ENCODE measurements around the gene ZNF555.
"Not testable (repeated sequence)": the region's sequence is repeated elsewhere in the genome, so short reads cannot be mapped to it uniquely, and the experiment has no call there.

The ZNF555 gene

GRCh38 chr19:2858864-2859263 lies 17.6 kb downstream of the ZNF555 start:
- DNase-seq (ENCODE audit: low read depth): no peak
- Histone ChIP-seq H3K4me3 (ENCODE audit: low read length) (no peak overlapping the region), H3K9ac (ENCODE audit: low read length) (no peak overlapping the region), H3K4me1 (ENCODE audit: control insufficient read depth, insufficient read depth, low read length) (no peaks in the 10 kb centered on the region), H3K9me3 (ENCODE audit: control insufficient read depth, low read length) (peaks cover 52% of the 10 kb centered on the region), H3K36me3 (ENCODE audit: control insufficient read depth, insufficient read depth, low read length, severe bottlenecking) (peaks cover 21% of the 10 kb centered on the region), H3K27me3 (replicated peaks; ENCODE audit: control insufficient read depth, insufficient read depth, low read length) (no peaks in the 10 kb centered on the region)

- Histone ChIP-seq H3K36me3 (ENCODE audit: control insufficient read depth, insufficient read depth, low read length, severe bottlenecking) (no peaks in the 10 kb centered on the region), H3K4me3 (ENCODE audit: low read length) (no peak overlapping the region), H3K9me3 (ENCODE audit: control insufficient read depth, low read length) (peaks cover 8% of the 10 kb centered on the region), H3K27me3 (replicated peaks; ENCODE audit: control insufficient read depth, insufficient read depth, low read length) (no peaks in the 10 kb centered on the region), H3K4me1 (ENCODE audit: control insufficient read depth, insufficient read depth, low read length) (no peaks in the 10 kb centered on the region), H3K9ac (ENCODE audit: low read length) (no peak overlapping the region)
- DNase-seq (ENCODE audit: low read depth): no peak
These were observed 22.5 kb downstream of the ZNF555 start for GRCh38 chr19:2863816-2864215.

- Histone ChIP-seq H3K36me3 (ENCODE audit: control insufficient read depth, insufficient read depth, low read length, severe bottlenecking) (no peaks in the 10 kb centered on the region), H3K4me3 (ENCODE audit: low read length) (no peak overlapping the region)
- no peak for DNase-seq (ENCODE audit: low read depth)
These were observed 24.2 kb downstream of the ZNF555 start for GRCh38 chr19:2865334-2866100.

GRCh38 chr19:2866495-2867024 lies 25.3 kb downstream of the ZNF555 start:
- Histone ChIP-seq H3K9me3 (ENCODE audit: control insufficient read depth, low read length) (peaks cover 1% of the 10 kb centered on the region), H3K9ac (ENCODE audit: low read length) (no peak overlapping the region), H3K4me3 (ENCODE audit: low read length) (no peak overlapping the region), H3K27me3 (replicated peaks; ENCODE audit: control insufficient read depth, insufficient read depth, low read length) (no peaks in the 10 kb centered on the region), H3K4me1 (ENCODE audit: control insufficient read depth, insufficient read depth, low read length) (no peaks in the 10 kb centered on the region), H3K36me3 (ENCODE audit: control insufficient read depth, insufficient read depth, low read length, severe bottlenecking) (no peaks in the 10 kb centered on the region)
- no peak for DNase-seq (ENCODE audit: low read depth)

More at GRCh38 chr19:2865334-2866100, 24.2 kb downstream of the ZNF555 start:
- H3K9me3 ChIP-seq (ENCODE audit: control insufficient read depth, low read length): peaks cover 3% of the 10 kb centered on the region
- H3K9ac ChIP-seq (ENCODE audit: low read length): no peak overlapping the region
- no peaks in the 10 kb centered on the region for H3K27me3 ChIP-seq (replicated peaks; ENCODE audit: control insufficient read depth, insufficient read depth, low read length)
- no peaks in the 10 kb centered on the region for H3K4me1 ChIP-seq (ENCODE audit: control insufficient read depth, insufficient read depth, low read length)

- Histone ChIP-seq H3K4me1 (ENCODE audit: control insufficient read depth, insufficient read depth, low read length) (no peaks in the 10 kb centered on the region), H3K4me3 (ENCODE audit: low read length) (no peak within 1 kb of the TSS), H3K36me3 (ENCODE audit: control insufficient read depth, insufficient read depth, low read length, severe bottlenecking) (no peaks in the 10 kb centered on the region), H3K9ac (ENCODE audit: low read length) (no peak within 1 kb of the TSS), H3K27me3 (replicated peaks; ENCODE audit: control insufficient read depth, insufficient read depth, low read length) (no peaks in the 10 kb centered on the region), H3K9me3 (ENCODE audit: control insufficient read depth, low read length) (no peaks in the 10 kb centered on the region)
- no peak for DNase-seq (ENCODE audit: low read depth)
These were observed 26.0 kb downstream of the ZNF555 start, which contains the start of gene ZNF556 for GRCh38 chr19:2867025-2867991. Gene ZNF556 (plus strand): TSS chr19:2867335. CDS start chr19:2867422, 87 bp downstream.

GRCh38 chr19:2869618-2870017 lies 28.3 kb downstream of the ZNF555 start:
- H3K4me1 ChIP-seq (ENCODE audit: control insufficient read depth, insufficient read depth, low read length): no peaks in the 10 kb centered on the region

GRCh38 chr19:2872175-2872574 lies 30.9 kb downstream of the ZNF555 start:
- not testable (repeated sequence) for H3K4me1 ChIP-seq (ENCODE audit: control insufficient read depth, insufficient read depth, low read length); H3K36me3 ChIP-seq (ENCODE audit: control insufficient read depth, insufficient read depth, low read length, severe bottlenecking); DNase-seq (ENCODE audit: low read depth); H3K9ac ChIP-seq (ENCODE audit: low read length); H3K4me3 ChIP-seq (ENCODE audit: low read length); H3K27me3 ChIP-seq (replicated peaks; ENCODE audit: control insufficient read depth, insufficient read depth, low read length)
- H3K9me3 ChIP-seq (ENCODE audit: control insufficient read depth, low read length): peaks cover 10% of the 10 kb centered on the region

More at GRCh38 chr19:2869618-2870017, 28.3 kb downstream of the ZNF555 start:
- no peak for DNase-seq (ENCODE audit: low read depth)
- Histone ChIP-seq H3K9me3 (ENCODE audit: control insufficient read depth, low read length) (no peaks in the 10 kb centered on the region), H3K27me3 (replicated peaks; ENCODE audit: control insufficient read depth, insufficient read depth, low read length) (no peaks in the 10 kb centered on the region), H3K36me3 (ENCODE audit: control insufficient read depth, insufficient read depth, low read length, severe bottlenecking) (no peaks in the 10 kb centered on the region), H3K4me3 (ENCODE audit: low read length) (no peak overlapping the region), H3K9ac (ENCODE audit: low read length) (no peak overlapping the region)

GRCh38 chr19:2877398-2878331 lies 36.4 kb downstream of the ZNF555 start:
- H3K4me3 ChIP-seq (ENCODE audit: low read length): peak overlapping the region; percentile 32
- H3K27me3 ChIP-seq (replicated peaks; ENCODE audit: control insufficient read depth, insufficient read depth, low read length): no peaks in the 10 kb centered on the region
- no peaks in the 10 kb centered on the region for H3K36me3 ChIP-seq (ENCODE audit: control insufficient read depth, insufficient read depth, low read length, severe bottlenecking)
- no peak for DNase-seq (ENCODE audit: low read depth)
- peaks cover 26% of the 10 kb centered on the region for H3K9me3 ChIP-seq (ENCODE audit: control insufficient read depth, low read length)
- H3K9ac ChIP-seq (ENCODE audit: low read length): no peak overlapping the region
- no peaks in the 10 kb centered on the region for H3K4me1 ChIP-seq (ENCODE audit: control insufficient read depth, insufficient read depth, low read length)

- H3K4me1 ChIP-seq (ENCODE audit: control insufficient read depth, insufficient read depth, low read length): no peaks in the 10 kb centered on the region
- peaks cover 1% of the 10 kb centered on the region for H3K9me3 ChIP-seq (ENCODE audit: control insufficient read depth, low read length)
- no peak overlapping the region for H3K9ac ChIP-seq (ENCODE audit: low read length)
- no peaks in the 10 kb centered on the region for H3K36me3 ChIP-seq (ENCODE audit: control insufficient read depth, insufficient read depth, low read length, severe bottlenecking)
- DNase-seq (ENCODE audit: low read depth): peak; percentile 10
- peak overlapping the region; percentile 1 for H3K4me3 ChIP-seq (ENCODE audit: low read length)
- no peaks in the 10 kb centered on the region for H3K27me3 ChIP-seq (replicated peaks; ENCODE audit: control insufficient read depth, insufficient read depth, low read length)
These were observed 42.6 kb downstream of the ZNF555 start for GRCh38 chr19:2883686-2884439.

GRCh38 chr19:2885736-2886135 lies 44.5 kb downstream of the ZNF555 start:
- H3K36me3 ChIP-seq (ENCODE audit: control insufficient read depth, insufficient read depth, low read length, severe bottlenecking): no peaks in the 10 kb centered on the region
- no peaks in the 10 kb centered on the region for H3K27me3 ChIP-seq (replicated peaks; ENCODE audit: control insufficient read depth, insufficient read depth, low read length)
- no peak for DNase-seq (ENCODE audit: low read depth)
- no peaks in the 10 kb centered on the region for H3K4me1 ChIP-seq (ENCODE audit: control insufficient read depth, insufficient read depth, low read length)
- H3K4me3 ChIP-seq (ENCODE audit: low read length): no peak overlapping the region
- no peak overlapping the region for H3K9ac ChIP-seq (ENCODE audit: low read length)
- no peaks in the 10 kb centered on the region for H3K9me3 ChIP-seq (ENCODE audit: control insufficient read depth, low read length)
